IPS DF 6.9 (cell line): Measurements from ENCODE around the gene BTG2.

Experiments used
- DNase-seq: peaks from one replicate; pipeline ENCODE4 v3.0.0-alpha.2; 2013; ENCODE audit warnings: low read depth, low spot score
- H3K27ac ChIP-seq: one replicate; pipeline ENCODE4 v1.5.1; 2013; ENCODE audit warnings: low read length, control low read depth
- H3K27me3 ChIP-seq: 2 replicates; pipeline ENCODE4 v1.6.1; 2013; ENCODE audit warnings: mild to moderate bottlenecking, low read length; ENCODE audit not compliant: control insufficient read depth, insufficient read depth
- H3K36me3 ChIP-seq: 2 replicates; pipeline ENCODE4 v1.6.1; 2013; ENCODE audit warnings: low read length; ENCODE audit not compliant: control insufficient read depth, insufficient read depth
- H3K4me1 ChIP-seq: 2 replicates; pipeline ENCODE4 v1.6.1; 2013; ENCODE audit warnings: low read length; ENCODE audit not compliant: control insufficient read depth, insufficient read depth
- H3K4me3 ChIP-seq: 2 replicates; pipeline ENCODE4 v1.5.1; 2013; ENCODE audit warnings: mild to moderate bottlenecking, low read length
- H3K9me3 ChIP-seq: 2 replicates; pipeline ENCODE4 v1.6.1; 2013; ENCODE audit warnings: low read length, inconsistent platforms; ENCODE audit not compliant: control insufficient read depth, insufficient read depth
- WGBS: extraction: QIAGEN DNeasy Blood & Tissue Kit; methylation state at CpG from one replicate; pipeline ENCODE4 v1.1.7; 2013; ENCODE audit warnings: mixed read lengths, missing lambda C conversion rate; ENCODE audit not compliant: insufficient read length, insufficient coverage; 5-methylcytosine and 5-hydroxymethylcytosine counted together

The BTG2 gene

DNA sequence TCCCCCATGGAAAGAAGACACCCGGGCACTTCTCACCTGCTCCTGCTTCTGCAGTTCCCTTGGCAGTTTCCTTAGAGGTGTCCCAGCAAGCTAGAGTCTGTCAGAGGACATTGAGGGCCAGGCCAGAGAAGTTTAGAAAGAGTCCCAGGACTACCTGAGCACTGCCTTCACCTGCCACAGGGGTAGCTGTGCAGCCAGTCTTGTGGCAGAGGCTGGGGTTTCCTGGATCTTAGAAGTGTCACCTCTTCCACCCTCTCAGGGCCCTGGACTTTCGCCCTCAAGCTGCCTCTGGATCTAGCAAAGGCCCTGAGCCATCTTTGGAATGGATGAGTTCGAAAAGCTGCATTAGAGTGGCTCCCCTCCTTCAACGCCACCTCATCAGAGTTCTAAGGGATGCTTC is 34.9 kb upstream of the BTG2 start:
- Histone ChIP-seq H3K4me3 (no peak overlapping the region), H3K4me1 (peaks cover 1% of the 10 kb centered on the region; the same call in 1 of the 2 replicates), H3K27ac (no peak overlapping the region), H3K36me3 (no peaks in the 10 kb centered on the region), H3K9me3 (no peaks in the 10 kb centered on the region), H3K27me3 (peaks cover 5% of the 10 kb centered on the region; the same call in 1 of the 2 replicates)
- DNase-seq, result no peak
- no CpG with 5 or more reads among the region's 4 CpGs for WGBS

DNA sequence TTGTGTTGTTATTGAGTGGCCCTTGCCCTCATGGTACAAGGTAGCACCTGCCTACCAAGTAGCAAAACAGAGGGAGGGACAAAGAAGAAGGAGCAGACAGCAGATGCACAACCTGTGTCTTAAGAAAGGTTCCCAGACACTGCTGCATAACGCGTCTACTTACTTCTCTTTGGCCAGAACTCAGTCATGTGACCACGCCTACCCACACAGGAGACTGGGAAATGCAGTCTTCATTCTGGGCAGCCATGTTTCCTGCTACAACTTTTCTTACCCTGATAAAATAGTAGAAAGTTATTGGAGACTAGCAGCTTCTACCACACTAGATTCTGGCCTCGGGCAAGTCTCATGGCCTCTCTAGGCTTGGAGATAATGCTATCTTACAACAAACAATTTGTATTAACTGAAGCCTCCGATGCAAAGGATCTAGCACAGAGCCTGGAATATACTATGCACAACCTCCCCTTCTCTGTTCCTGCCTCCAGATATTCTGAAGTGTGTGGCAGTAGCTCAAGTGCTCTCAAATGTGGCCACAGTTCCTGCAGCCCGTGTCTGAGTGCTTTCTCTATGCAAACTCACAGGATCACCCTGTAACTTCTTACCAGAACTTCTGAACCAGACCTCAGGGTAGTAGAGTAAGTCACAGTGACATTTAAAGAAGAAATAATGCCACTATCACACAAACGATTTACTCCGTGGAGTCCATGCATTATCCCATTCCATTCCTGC is 34.1 kb upstream of the BTG2 start:
- no peak for DNase-seq

DNA sequence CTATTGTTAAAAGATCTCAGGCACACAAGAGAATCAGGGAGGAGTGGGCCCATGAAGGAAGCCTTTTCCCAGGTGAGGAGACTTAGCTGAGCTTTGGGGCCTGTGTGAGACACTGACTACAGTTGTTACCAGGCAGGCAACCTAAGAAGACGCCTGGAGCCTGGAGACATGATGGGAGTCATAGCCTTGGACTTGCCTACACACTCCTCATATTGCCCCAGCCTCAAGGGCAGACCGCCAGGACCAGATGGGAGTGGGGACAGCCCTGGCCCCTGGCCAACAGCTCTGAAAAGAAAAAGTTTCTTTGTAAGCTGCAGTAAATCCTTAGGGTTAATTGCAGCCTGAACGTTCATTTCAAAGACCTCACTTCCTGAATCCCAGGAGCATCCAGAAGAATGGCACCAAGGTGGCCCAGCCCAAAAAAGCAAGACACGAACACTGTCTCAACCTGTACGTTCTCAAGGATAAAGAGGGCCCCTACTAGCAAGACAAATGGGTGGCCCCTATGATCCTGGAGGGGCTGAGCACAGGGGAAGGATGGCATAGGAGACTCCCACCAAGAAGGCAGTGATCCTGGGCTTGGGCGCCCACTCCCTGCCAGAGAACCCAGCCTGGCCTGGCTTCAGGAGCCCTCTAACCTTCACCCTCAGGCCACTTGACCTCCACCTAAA is 33.2 kb upstream of the BTG2 start:
- WGBS, result no CpG with 5 or more reads among the region's 6 CpGs
- H3K27me3 ChIP-seq, result peaks cover 6% of the 10 kb centered on the region; the same call in 1 of the 2 replicates
- H3K9me3 ChIP-seq, result no peaks in the 10 kb centered on the region
- H3K4me3 ChIP-seq, result no peak overlapping the region
- H3K4me1 ChIP-seq, result peaks cover 1% of the 10 kb centered on the region; the same call in 1 of the 2 replicates
- H3K36me3 ChIP-seq, result no peaks in the 10 kb centered on the region
- DNase-seq, result no peak
- no peak overlapping the region for H3K27ac ChIP-seq

More for the DNA sequence above, 34.1 kb upstream of the BTG2 start:
- no peaks in the 10 kb centered on the region for H3K36me3 ChIP-seq
- H3K27me3 ChIP-seq, result peaks cover 5% of the 10 kb centered on the region; the same call in 1 of the 2 replicates
- no CpG with 5 or more reads among the region's 8 CpGs for WGBS
- H3K4me3 ChIP-seq, result no peak overlapping the region
- no peaks in the 10 kb centered on the region for H3K9me3 ChIP-seq
- H3K4me1 ChIP-seq, result peaks cover 1% of the 10 kb centered on the region; the same call in 1 of the 2 replicates
- no peak overlapping the region for H3K27ac ChIP-seq

DNA sequence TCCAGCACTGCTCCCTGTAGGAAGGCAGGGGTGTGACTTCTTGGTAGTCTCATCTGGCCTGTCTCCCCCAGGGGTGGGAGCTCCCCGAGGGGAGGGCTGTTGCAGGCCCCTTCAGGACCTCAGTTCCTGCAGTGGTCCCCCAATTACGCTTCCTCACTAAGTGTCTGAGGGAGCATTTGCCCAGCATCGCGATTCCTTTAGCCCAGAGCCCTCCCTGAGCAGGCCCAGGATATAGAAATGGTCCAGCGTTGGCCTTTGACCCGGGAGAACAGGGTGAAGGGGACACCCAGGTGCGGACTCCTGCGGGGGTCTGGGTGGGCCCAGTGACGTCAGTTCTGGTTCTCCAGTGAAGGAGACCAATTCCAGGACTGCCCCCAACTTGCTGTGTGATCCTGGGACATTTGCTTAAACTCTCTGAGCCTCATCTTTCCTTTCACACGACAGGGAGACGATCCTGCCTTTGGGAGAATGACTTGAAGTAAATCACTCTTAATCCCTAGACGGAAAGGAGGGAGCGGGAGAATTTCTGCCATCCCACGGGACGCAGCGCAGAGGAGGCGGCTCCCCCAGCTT is 32.6 kb upstream of the BTG2 start:
- no peak overlapping the region for H3K4me3 ChIP-seq
- no peaks in the 10 kb centered on the region for H3K36me3 ChIP-seq
- DNase-seq, result no peak
- H3K27me3 ChIP-seq, result peaks cover 6% of the 10 kb centered on the region; the same call in 1 of the 2 replicates
- H3K9me3 ChIP-seq, result no peaks in the 10 kb centered on the region
- H3K4me1 ChIP-seq, result peaks cover 1% of the 10 kb centered on the region; the same call in 1 of the 2 replicates
- H3K27ac ChIP-seq, result no peak overlapping the region
- WGBS, result no CpG with 5 or more reads among the region's 17 CpGs

DNA sequence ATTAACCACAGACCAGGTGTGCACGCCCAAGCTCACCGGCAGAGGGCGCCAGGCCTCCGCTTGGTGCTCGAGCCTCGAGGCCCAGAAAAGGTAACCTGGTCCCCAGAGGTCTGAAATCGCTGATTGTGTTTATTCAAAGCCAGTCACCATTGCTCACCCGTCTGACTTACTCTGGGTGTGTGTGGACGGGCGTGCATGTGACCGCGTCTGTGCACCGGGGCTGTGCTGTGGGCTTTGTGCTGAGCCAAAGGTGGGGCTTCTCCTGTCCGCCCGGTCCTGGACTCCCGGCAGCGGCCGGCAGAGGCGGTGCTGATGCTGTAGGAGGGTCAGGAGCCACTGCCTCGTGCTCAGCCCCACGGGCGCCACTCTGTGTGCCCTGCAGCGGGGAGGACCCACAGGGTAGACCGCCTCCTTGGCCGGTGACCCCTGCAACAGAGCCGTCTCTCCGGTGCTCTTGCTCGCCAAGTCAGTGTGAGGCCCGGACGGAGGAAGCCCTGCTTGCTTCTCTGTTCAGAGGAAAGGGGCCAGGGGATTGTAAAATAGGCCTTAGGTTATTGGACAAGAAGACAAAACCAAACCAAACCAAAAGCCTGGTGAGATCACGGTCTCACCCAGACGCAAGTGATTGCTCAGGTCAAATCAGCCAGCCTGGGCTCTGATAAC is 32.0 kb upstream of the BTG2 start:
- DNase-seq, result peak; percentile 70

DNA sequence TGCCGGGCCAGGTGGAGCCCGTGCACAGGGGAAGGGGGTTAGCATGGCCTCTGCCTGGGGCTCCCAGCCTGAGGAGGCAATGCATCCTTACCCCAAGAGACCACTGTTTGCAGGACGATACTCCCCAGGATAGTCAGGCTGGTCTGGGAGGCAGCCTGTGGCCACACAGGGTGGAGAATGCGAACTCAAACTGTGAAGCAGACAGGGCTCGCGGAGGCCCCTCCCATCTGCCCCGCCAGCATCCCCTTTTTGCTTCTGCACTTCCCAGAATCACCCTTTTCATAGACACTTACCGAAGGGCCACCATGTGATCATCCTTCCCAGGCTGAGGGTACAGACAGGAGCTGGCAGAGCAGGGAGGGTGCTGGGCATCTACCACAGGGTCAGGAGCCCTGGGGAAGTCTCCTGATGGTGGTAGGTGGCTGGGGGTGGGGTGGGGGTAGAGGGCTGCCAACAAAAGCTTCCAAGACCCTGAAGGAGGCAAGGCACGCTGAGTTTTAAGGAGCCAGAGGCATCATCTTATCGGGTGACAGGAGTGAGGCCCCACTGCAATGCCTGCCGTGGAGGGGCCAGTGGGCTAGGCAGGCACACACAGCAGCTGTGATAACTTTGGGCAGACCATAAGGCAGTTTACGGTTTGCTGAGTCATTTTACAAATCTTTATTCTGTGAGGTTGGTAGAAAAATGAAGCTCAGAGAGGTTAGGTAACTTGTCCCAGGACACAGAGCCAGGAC is 31.3 kb upstream of the BTG2 start:
- Histone ChIP-seq H3K36me3 (no peaks in the 10 kb centered on the region), H3K9me3 (no peaks in the 10 kb centered on the region), H3K4me1 (peaks cover 1% of the 10 kb centered on the region; the same call in 1 of the 2 replicates), H3K4me3 (peak overlapping the region; percentile 13; the same call in 1 of the 2 replicates), H3K27ac (no peak overlapping the region), H3K27me3 (peaks cover 6% of the 10 kb centered on the region; the same call in 1 of the 2 replicates)
- WGBS, result no CpG with 5 or more reads among the region's 12 CpGs
- no peak for DNase-seq

More for the DNA sequence above, 32.0 kb upstream of the BTG2 start:
- H3K27ac ChIP-seq, result no peak overlapping the region
- H3K4me1 ChIP-seq, result peaks cover 1% of the 10 kb centered on the region; the same call in 1 of the 2 replicates
- H3K4me3 ChIP-seq, result peak overlapping the region; percentile 39; the same call in 1 of the 2 replicates
- no peaks in the 10 kb centered on the region for H3K36me3 ChIP-seq
- H3K9me3 ChIP-seq, result no peaks in the 10 kb centered on the region
- no CpG with 5 or more reads among the region's 32 CpGs for WGBS
- peaks cover 6% of the 10 kb centered on the region; the same call in 1 of the 2 replicates for H3K27me3 ChIP-seq

DNA sequence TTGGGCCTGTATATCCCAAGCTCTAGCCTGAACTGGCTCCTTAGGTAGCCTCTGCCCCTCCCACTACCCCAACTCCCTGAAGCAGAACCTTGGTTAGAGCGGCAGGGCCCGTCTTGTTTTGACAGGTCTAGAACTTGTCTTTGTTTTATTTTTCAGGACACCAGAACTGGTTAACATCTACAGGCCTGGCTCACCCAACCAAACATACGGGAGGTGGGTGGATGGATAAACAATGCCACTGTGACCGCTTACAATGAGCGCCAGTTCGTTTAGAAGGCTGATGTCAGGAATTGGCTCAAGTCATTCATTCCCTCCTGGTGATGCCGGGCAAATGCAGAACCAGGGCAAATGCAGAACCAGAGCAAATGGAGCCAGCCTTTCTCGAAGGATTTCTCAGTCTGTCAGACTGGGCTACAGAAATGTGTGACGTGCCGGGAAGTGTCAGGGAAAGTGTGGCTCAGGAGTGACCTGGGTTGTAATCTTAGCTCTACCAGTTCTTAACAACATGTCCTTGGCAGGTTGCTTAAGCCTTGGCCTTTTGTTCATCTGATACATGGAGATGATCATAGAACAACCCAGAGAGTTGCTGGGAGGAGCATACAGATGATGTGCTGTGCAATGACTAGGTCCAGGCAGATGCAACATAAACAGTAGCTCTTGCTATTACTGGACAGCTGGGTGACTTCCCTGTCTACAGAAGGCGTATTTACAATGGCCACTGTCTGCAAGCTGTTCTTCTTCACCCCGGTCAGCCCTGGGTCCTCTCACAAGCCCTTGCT is 30.5 kb upstream of the BTG2 start:
- DNase-seq, result no peak
- Histone ChIP-seq H3K36me3 (no peaks in the 10 kb centered on the region), H3K9me3 (no peaks in the 10 kb centered on the region), H3K4me3 (no peak overlapping the region), H3K27me3 (peaks cover 6% of the 10 kb centered on the region; the same call in 1 of the 2 replicates), H3K4me1 (peaks cover 1% of the 10 kb centered on the region; the same call in 1 of the 2 replicates), H3K27ac (no peak overlapping the region)
- no CpG with 5 or more reads among the region's 12 CpGs for WGBS

DNA sequence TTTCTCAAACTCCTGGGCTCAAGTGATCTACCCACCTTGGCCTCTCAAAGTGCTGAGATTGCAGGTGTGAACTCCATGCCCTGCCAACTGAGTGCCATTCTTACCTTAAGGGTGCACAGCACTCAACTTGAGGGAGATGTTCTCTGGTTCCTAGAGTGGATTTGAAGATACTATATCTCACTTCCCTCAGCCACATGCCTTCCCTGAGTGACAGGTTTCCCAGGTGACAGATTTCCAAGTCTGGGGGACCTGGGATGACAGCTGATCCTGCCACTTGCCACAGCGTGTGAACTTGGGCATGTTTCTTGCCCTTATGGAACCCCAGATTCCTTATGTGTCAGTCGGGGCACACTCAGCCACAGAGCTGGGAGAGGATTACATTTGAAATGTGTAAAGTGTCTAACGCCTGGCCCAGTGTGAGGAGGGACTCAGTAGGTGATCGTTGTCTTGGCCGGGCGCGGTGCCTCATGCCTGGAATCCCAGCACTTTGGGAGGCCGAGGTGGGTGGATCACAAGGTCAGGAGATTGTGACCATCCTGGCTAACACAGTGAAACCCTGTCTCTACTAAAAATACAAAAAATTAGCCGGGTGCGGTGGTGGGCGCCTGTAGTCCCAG is 29.6 kb upstream of the BTG2 start:
- no peaks in the 10 kb centered on the region for H3K9me3 ChIP-seq
- H3K27me3 ChIP-seq, result peaks cover 6% of the 10 kb centered on the region; the same call in 1 of the 2 replicates
- H3K4me3 ChIP-seq, result no peak overlapping the region
- no CpG with 5 or more reads among the region's 11 CpGs for WGBS
- no peak overlapping the region for H3K27ac ChIP-seq
- H3K4me1 ChIP-seq, result peaks cover 1% of the 10 kb centered on the region; the same call in 1 of the 2 replicates
- no peak for DNase-seq
- no peaks in the 10 kb centered on the region for H3K36me3 ChIP-seq

DNA sequence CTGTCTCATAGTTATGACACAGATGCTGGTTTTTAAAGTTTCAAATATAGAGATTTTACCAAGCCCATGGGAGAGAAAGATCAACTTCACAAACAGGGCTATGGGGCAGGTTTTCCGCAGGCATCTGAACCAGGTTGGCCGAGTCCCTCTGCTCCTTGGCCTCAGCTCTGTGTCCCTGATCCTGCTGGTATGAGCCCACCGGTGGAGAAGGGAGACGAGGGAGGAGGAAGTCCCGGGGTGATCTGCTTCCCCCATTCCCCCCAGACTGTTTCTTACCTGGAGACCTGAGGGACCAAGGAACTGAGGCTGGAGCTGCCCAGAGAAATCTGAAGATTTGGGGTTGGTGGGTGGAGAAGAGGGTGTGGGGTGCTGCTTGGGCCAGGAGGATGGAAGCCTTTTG is 28.9 kb upstream of the BTG2 start:
- H3K27ac ChIP-seq, result no peak overlapping the region
- no CpG with 5 or more reads among the region's 5 CpGs for WGBS

More for the DNA sequence above, 28.9 kb upstream of the BTG2 start:
- H3K4me3 ChIP-seq, result no peak overlapping the region
- peaks cover 6% of the 10 kb centered on the region; the same call in 1 of the 2 replicates for H3K27me3 ChIP-seq
- DNase-seq, result no peak
- H3K4me1 ChIP-seq, result peaks cover 1% of the 10 kb centered on the region; the same call in 1 of the 2 replicates
- H3K36me3 ChIP-seq, result no peaks in the 10 kb centered on the region
- H3K9me3 ChIP-seq, result no peaks in the 10 kb centered on the region
